ENCODE measurements around the gene CLMN. TPM values are rescaled to one million over a fixed set of nuclear protein-coding genes. Genes with fewer than 3 reads are reported as not detected.

Gene CLMN
- total RNA-seq, 1 experiment from 2014 or later = 1.2 TPM

GRCh38 chr14:95196826-95197545 is 122.7 kb downstream of the CLMN start:
- DNase-seq = no peak
- Histone ChIP-seq H3K27me3 (no peaks in the 10 kb centered on the region), H3K9me3 (no peaks in the 10 kb centered on the region), H3K4me3 (no peak overlapping the region), H3K36me3 (no peaks in the 10 kb centered on the region)

GRCh38 chr14:95196268-95196667 is 123.4 kb downstream of the CLMN start:
- H3K27me3 ChIP-seq = no peaks in the 10 kb centered on the region
- H3K4me3 ChIP-seq = no peak overlapping the region
- no peak for DNase-seq
- H3K9me3 ChIP-seq = no peaks in the 10 kb centered on the region
- no peaks in the 10 kb centered on the region for H3K36me3 ChIP-seq

DNA sequence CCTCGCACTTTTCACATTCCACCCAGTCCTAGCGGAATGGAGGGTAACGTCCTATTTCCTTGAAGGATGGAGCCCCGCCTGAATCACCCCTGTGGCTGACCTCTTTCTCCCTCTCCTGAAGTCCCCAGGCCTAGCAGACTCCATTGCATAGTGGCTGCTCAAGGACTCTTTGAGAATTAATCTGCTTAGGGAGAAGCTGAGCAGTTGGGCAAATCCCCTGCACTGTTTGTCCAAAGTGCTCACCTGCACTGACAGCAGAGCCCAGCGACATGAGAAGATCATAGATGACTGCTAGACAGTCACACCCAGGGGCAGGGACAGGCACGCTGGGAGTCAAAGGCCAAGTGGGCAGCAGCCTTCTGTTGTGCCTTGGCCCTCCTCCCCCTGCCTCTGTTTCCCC is 124.7 kb downstream of the CLMN start:
- H3K9me3 ChIP-seq = no peaks in the 10 kb centered on the region
- H3K27me3 ChIP-seq = no peaks in the 10 kb centered on the region
- DNase-seq = no peak
- H3K36me3 ChIP-seq = no peaks in the 10 kb centered on the region
- H3K4me3 ChIP-seq = no peak overlapping the region

- DNase-seq = no peak
- no peaks in the 10 kb centered on the region for H3K27me3 ChIP-seq
These were observed 126.6 kb downstream of the CLMN start for GRCh38 chr14:95193081-95193480.

DNA sequence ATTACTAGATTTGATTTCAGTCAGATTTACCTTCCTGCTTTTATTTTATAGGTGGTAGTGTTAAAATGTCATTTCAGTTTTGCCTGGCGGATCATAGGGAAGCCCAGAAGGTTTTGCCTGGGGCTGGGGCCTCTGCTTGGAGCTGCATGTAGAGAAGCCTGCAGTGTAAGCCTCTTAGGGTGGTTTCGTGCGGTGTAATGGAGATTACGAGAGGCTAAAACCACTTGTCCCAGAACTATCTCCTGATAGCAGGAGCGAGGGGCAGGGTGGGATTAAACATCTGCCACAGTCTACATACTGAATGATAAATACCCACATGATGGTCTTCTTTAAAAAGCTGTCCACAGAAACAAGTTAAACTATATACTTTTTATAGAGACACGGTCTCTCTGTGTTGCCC is 127.4 kb downstream of the CLMN start:
- DNase-seq = no peak
- no peak overlapping the region for H3K4me3 ChIP-seq
- H3K36me3 ChIP-seq = no peaks in the 10 kb centered on the region
- H3K27me3 ChIP-seq = no peaks in the 10 kb centered on the region
- H3K9me3 ChIP-seq = no peaks in the 10 kb centered on the region

More at GRCh38 chr14:95193081-95193480, 126.6 kb downstream of the CLMN start:
- Histone ChIP-seq H3K4me3 (no peak overlapping the region), H3K36me3 (no peaks in the 10 kb centered on the region), H3K9me3 (no peaks in the 10 kb centered on the region)

- Histone ChIP-seq H3K4me3 (no peak overlapping the region), H3K9me3 (no peaks in the 10 kb centered on the region), H3K27me3 (no peaks in the 10 kb centered on the region), H3K36me3 (no peaks in the 10 kb centered on the region)
- no peak for DNase-seq
These were observed 128.1 kb downstream of the CLMN start for GRCh38 chr14:95191445-95192199.

DNA sequence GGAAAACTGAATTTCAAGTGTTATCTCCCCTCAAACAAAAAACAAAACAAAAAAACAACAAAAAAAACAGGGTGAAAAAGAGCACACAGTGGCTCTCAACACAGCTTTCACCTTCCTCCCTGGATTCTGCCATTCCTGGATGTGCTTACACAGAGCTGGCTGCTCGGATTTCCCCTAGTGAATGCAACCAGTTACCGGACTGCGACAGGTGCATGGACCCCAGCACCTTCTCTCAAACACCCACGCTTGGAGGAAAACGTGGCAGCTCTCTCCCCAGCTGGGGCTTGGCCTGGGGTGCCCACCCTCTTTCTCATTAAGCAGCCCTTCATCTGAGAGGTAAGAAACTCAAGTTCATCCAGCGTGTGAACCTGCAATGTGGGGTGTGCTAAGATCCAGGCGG is 128.9 kb downstream of the CLMN start:
- Histone ChIP-seq H3K9me3 (no peaks in the 10 kb centered on the region), H3K4me3 (no peak overlapping the region), H3K27me3 (no peaks in the 10 kb centered on the region), H3K36me3 (no peaks in the 10 kb centered on the region)
- no peak for DNase-seq

- Histone ChIP-seq H3K36me3 (no peaks in the 10 kb centered on the region), H3K4me3 (no peak overlapping the region), H3K27me3 (no peaks in the 10 kb centered on the region), H3K9me3 (no peaks in the 10 kb centered on the region)
- DNase-seq = no peak
These were observed 129.3 kb downstream of the CLMN start for GRCh38 chr14:95190346-95190840.

- H3K9me3 ChIP-seq = no peaks in the 10 kb centered on the region
- no peaks in the 10 kb centered on the region for H3K27me3 ChIP-seq
- H3K36me3 ChIP-seq = no peaks in the 10 kb centered on the region
- H3K4me3 ChIP-seq = no peak overlapping the region
- DNase-seq = no peak
These were observed 130.2 kb downstream of the CLMN start for GRCh38 chr14:95189367-95190132.

DNA sequence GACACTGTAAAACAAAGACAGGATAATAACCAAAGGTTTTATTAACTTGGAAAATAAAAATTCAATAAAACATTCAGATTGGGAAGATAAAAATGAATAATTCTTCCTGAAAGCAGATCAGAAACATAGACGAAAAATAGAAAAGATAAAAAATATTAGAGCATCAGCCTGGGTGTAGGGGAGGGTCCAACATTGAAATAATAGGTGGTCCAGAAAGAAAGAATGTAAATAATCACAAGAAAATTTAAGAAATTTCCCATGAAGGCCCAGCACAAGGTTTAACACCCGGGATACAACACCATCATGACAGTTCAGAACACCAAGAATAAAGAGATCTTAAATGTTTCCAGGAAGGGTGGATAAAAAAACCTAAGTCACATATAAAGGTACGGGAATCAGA is 131.3 kb downstream of the CLMN start:
- H3K4me3 ChIP-seq = no peak overlapping the region
- no peaks in the 10 kb centered on the region for H3K9me3 ChIP-seq
- DNase-seq = no peak
- no peaks in the 10 kb centered on the region for H3K36me3 ChIP-seq
- no peaks in the 10 kb centered on the region for H3K27me3 ChIP-seq

DNA sequence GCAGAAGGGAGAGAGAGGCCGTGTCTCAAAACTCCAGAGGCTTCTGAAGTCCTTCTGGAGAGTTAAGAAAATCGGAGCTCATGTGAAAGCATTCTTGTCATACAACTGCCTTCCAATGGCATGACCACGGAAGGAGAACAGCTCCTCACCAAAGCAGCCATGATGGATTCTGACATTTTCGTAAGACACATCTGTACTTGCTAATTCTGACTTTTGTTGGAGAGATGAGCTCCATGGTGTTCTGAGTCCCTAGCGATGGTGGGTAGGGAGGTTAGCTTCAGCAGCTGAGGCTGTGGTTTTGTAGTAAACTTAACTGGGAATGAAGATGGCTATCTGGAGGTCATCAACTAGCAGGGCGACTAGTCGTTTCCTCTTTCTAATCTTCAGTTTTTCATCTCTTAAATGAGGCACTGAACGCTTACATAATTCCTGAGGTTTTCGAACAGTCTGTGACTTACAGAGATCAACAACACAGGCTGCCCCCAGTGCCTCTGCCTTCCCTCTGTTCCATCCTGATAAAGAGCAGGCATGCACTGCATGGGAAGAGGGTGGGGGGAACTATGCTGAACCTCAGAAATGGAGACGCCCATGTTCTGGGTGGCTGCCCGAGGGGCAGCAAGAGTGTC is 133.8 kb downstream of the CLMN start:
- H3K4me3 ChIP-seq = no peak overlapping the region

DNA sequence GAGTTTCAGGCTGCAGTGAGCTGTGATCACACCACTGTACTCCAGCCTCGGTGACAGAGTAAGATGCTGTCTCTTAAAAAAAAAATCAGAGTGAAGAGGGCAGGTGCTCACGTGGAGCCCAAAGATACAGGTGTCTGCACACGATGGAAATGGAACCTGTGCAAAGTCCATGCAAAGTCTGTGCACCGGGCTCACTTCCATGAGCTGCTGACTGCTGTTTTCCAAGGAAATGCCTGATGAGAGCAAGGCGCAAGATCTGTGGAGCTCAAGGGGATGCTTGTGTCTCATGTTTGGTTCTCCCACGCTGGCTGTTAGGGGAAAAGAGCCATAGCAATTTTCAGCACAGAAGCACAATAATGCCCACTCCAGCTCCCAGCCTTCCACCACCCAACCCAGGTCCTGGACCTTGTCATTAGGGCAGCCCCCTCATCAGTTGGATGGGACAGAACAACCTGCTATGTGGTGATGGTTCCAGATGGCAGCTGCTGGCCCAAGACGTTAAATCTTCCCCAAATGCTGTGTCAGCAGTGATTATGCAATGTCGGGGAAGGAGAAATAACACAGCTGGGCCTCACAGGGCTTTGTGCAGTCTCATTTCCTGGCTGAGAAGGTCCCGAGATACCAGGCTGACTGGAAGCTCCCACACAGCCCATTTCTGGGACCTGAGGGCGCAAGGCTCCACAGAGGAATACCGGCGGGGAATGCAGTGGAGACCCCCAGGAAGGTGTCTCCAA is 134.5 kb downstream of the CLMN start:
- Histone ChIP-seq H3K9me3 (no peaks in the 10 kb centered on the region), H3K27me3 (no peaks in the 10 kb centered on the region), H3K4me3 (no peak overlapping the region), H3K36me3 (no peaks in the 10 kb centered on the region)
- DNase-seq = no peak

More for the DNA sequence above, 133.8 kb downstream of the CLMN start:
- DNase-seq = no peak
- H3K9me3 ChIP-seq = no peaks in the 10 kb centered on the region
- no peaks in the 10 kb centered on the region for H3K36me3 ChIP-seq
- H3K27me3 ChIP-seq = no peaks in the 10 kb centered on the region

DNA sequence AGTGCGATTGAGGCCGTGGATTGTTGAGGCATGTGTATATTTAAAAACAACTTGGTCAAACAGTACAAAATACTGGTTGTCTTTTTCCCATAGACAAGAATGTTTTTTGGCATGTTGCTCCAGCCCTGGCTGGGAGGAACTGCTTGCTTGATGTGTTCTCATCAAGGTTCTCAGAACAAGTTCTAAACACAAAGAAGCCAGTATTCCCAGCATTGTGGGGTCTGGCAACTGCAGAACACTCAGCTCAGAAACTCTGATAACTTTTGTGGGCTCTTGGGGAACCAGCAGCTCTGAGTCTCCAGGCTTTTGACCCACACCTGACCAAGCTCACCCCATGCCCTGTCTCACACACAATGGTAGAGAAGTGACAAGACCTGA is 135.3 kb downstream of the CLMN start:
- H3K36me3 ChIP-seq = no peaks in the 10 kb centered on the region
- no peak for DNase-seq
- H3K9me3 ChIP-seq = no peaks in the 10 kb centered on the region

GRCh38 chr14:95183532-95184412 is 135.9 kb downstream of the CLMN start:
- H3K9me3 ChIP-seq = no peaks in the 10 kb centered on the region
- DNase-seq = no peak
- H3K4me3 ChIP-seq = no peak overlapping the region
- no peaks in the 10 kb centered on the region for H3K27me3 ChIP-seq
- H3K36me3 ChIP-seq = no peaks in the 10 kb centered on the region

More for the DNA sequence above, 135.3 kb downstream of the CLMN start:
- Histone ChIP-seq H3K27me3 (no peaks in the 10 kb centered on the region), H3K4me3 (no peak overlapping the region)

DNA sequence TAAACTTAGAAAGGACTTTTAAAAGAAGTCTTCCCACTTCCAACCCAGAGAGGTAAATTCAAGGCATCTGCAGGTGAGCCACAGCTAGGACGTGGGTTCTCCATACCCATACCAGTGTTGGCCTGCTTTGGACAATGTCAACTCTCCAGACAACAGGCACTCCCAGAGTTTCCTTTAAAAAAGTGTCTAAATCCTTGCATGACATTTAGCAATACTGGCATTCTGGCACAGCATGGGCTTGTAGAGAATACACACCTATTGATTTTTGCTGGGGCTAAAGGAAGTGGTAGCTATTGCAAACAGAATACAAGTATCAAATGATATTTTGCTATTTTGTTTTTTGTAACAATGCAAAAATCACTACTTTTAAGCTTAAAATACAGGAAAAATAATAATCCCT is 136.6 kb downstream of the CLMN start:
- Histone ChIP-seq H3K4me3 (no peak overlapping the region), H3K36me3 (no peaks in the 10 kb centered on the region), H3K27me3 (no peaks in the 10 kb centered on the region), H3K9me3 (no peaks in the 10 kb centered on the region)
- no peak for DNase-seq
